HepG2 (cell line): ENCODE data around the gene TMC4. TPM values are rescaled to one million over a fixed set of nuclear protein-coding genes. Genes with fewer than 3 reads are reported as not detected.

ENCODE experiments used
- CREM ChIP-seq, 2 experiments: sonication (generic) in 1 of 2; formaldehyde crosslinking in 1 of 2; IDR thresholded peaks; 2 replicates each; pipeline versions ENCODE4 v1.4.0 to v1.6.1; 2016 to 2020; ENCODE audit warnings: antibody characterized with exemption in 1 of 2, mild to moderate bottlenecking in 1 of 2, missing genetic modification reagents in 1 of 2
- FOXP4 ChIP-seq: sonication (generic); formaldehyde crosslinking; IDR thresholded peaks from 2 replicates; pipeline ENCODE4 v1.4.0; 2020; ENCODE audit warnings: missing genetic modification reagents
- MAZ ChIP-seq, 2 experiments: sonication (generic) in 1 of 2; formaldehyde crosslinking in 1 of 2; IDR thresholded peaks; 2 replicates each; pipeline versions ENCODE4 v1.5.0 to v1.6.1; 2012 to 2020; ENCODE audit warnings: low read depth in 2 of 2, mild to moderate bottlenecking in 2 of 2, borderline replicate concordance in 1 of 2, improper control_type of control experiment in 1 of 2, low read length in 1 of 2, missing genetic modification reagents in 1 of 2, moderate library complexity in 1 of 2
- MED8 ChIP-seq: sonication (generic); formaldehyde crosslinking; IDR thresholded peaks from 2 replicates; pipeline ENCODE4 v1.8.1; 2023; ENCODE audit warnings: mild to moderate bottlenecking, missing genetic modification reagents; ENCODE audit not compliant: insufficient replicate concordance
- MTF1 ChIP-seq: sonication (generic); formaldehyde crosslinking; IDR thresholded peaks from 2 replicates; pipeline ENCODE4 v1.5.0; 2020; ENCODE audit warnings: missing genetic modification reagents
- PCBP1 ChIP-seq: fragments of 200-400 bp; formaldehyde crosslinking; IDR thresholded peaks from 2 replicates; pipeline ENCODE4 v1.6.1; 2017; ENCODE audit warnings: mild to moderate bottlenecking, low read depth, low read length, borderline replicate concordance
- SMAD3 ChIP-seq: sonication (generic); formaldehyde crosslinking; IDR thresholded peaks from 2 replicates; pipeline ENCODE4 v1.4.0; 2020; ENCODE audit warnings: missing genetic modification reagents
- TAF1 ChIP-seq: sonication (generic); formaldehyde crosslinking; IDR thresholded peaks from 2 replicates; pipeline ENCODE4 v1.4.0; 2020; ENCODE audit warnings: missing genetic modification reagents
- ZBTB8A ChIP-seq: sonication (generic); formaldehyde crosslinking; IDR thresholded peaks from 2 replicates; pipeline ENCODE4 v1.4.0; 2020; ENCODE audit warnings: mild to moderate bottlenecking, low read depth, missing genetic modification reagents, borderline replicate concordance
- ZMYM3 ChIP-seq: sonication (generic); formaldehyde crosslinking; IDR thresholded peaks from 2 replicates; pipeline ENCODE4 v1.5.1; 2020; ENCODE audit warnings: mild to moderate bottlenecking, missing genetic modification reagents
- ZNF10 ChIP-seq: sonication (generic); formaldehyde crosslinking; IDR thresholded peaks from 2 replicates; pipeline ENCODE4 v1.4.0; 2020; ENCODE audit warnings: mild to moderate bottlenecking, low read depth, missing genetic modification reagents, borderline replicate concordance
- ZNF136 ChIP-seq: sonication (generic); formaldehyde crosslinking; IDR thresholded peaks from 2 replicates; pipeline ENCODE4 v1.8.1; 2022; ENCODE audit warnings: low read depth, mild to moderate bottlenecking, moderate library complexity, missing genetic modification reagents
- ZNF317 ChIP-seq: sonication (generic); formaldehyde crosslinking; IDR thresholded peaks from 2 replicates; pipeline ENCODE4 v1.5.0; 2020; ENCODE audit warnings: mild to moderate bottlenecking, missing genetic modification reagents
- ZNF597 ChIP-seq: sonication (generic); formaldehyde crosslinking; IDR thresholded peaks from 2 replicates; pipeline ENCODE4 v1.5.0; 2020; ENCODE audit warnings: missing genetic modification reagents
- polyA plus RNA-seq, 8 experiments: library from polyadenylated mRNA; depleted of rRNA in 3 of 8; stranded (reverse) in 7 of 8; unstranded in 1 of 8; fragments of >200 nt; fragmentation: Illumina TruSeq in 4 of 8; extraction: Trizol in 4 of 8; gene quantifications; 2 replicates each; pipeline versions ENCODE4 v1.2.1 to v1.2.3, GENCODE V29; 2011 to 2016; ENCODE audit warnings: low read depth in 4 of 8, missing spikeins in 1 of 8, mixed read lengths in 1 of 8; ENCODE audit not compliant: insufficient read depth in 1 of 8
- total RNA-seq, 5 experiments: library from RNA; depleted of rRNA; stranded (reverse); fragments of >200 nt; fragmentation: Illumina TruSeq; extraction: Trizol; gene quantifications; 2 replicates each; pipeline ENCODE4 v1.2.3, GENCODE V29; 2016; ENCODE audit warnings: low read depth in 1 of 5
- TF ChIP-seq, protein P1 (sequence below): sonication (generic); formaldehyde crosslinking; IDR thresholded peaks from 2 replicates; pipeline ENCODE4 v1.5.0; 2020; ENCODE audit warnings: mild to moderate bottlenecking, missing genetic modification reagents
- TF ChIP-seq, protein P2 (sequence below): sonication (generic); formaldehyde crosslinking; conservative IDR thresholded peaks from 2 replicates; pipeline ENCODE4 v1.4.0; 2020; ENCODE audit warnings: missing genetic modification reagents
- TF ChIP-seq, protein P3 (sequence below): sonication (generic); formaldehyde crosslinking; conservative IDR thresholded peaks from 2 replicates; pipeline ENCODE4 v1.4.0; 2020; ENCODE audit warnings: mild to moderate bottlenecking, missing genetic modification reagents, moderate library complexity

The TMC4 gene
- total and polyA plus RNA-seq, 2 of the 13 experiments (the other 11 are each of a cell fraction or from before 2014, with no cell fraction given), result 0.13 to 0.24 TPM

- TF ChIP-seq CREM (IDR thresholded peaks at IDR 0.05), result peak; percentile 100
- peak; percentile 94 for TF ChIP-seq CREM (CRISPR knock-in tag; IDR thresholded peaks at IDR 0.05)
- TF ChIP-seq, protein P1, sequence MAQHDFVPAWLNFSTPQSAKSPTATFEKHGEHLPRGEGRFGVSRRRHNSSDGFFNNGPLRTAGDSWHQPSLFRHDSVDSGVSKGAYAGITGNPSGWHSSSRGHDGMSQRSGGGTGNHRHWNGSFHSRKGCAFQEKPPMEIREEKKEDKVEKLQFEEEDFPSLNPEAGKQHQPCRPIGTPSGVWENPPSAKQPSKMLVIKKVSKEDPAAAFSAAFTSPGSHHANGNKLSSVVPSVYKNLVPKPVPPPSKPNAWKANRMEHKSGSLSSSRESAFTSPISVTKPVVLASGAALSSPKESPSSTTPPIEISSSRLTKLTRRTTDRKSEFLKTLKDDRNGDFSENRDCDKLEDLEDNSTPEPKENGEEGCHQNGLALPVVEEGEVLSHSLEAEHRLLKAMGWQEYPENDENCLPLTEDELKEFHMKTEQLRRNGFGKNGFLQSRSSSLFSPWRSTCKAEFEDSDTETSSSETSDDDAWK (CRISPR knock-in tag), result no peak
- no peak for TF ChIP-seq ZNF10 (CRISPR knock-in tag)
- no peak for TF ChIP-seq MED8 (CRISPR knock-in tag)
- TF ChIP-seq ZNF317, result peak; percentile 59; the same call in 1 of the 2 replicates
- TF ChIP-seq, protein P2, sequence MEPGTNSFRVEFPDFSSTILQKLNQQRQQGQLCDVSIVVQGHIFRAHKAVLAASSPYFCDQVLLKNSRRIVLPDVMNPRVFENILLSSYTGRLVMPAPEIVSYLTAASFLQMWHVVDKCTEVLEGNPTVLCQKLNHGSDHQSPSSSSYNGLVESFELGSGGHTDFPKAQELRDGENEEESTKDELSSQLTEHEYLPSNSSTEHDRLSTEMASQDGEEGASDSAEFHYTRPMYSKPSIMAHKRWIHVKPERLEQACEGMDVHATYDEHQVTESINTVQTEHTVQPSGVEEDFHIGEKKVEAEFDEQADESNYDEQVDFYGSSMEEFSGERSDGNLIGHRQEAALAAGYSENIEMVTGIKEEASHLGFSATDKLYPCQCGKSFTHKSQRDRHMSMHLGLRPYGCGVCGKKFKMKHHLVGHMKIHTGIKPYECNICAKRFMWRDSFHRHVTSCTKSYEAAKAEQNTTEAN, result no peak
- peak; percentile 50 for TF ChIP-seq TAF1 (CRISPR knock-in tag)
- no peak; the same call in 1 of the 2 replicates for TF ChIP-seq SMAD3 (CRISPR knock-in tag)
- TF ChIP-seq, protein P3, sequence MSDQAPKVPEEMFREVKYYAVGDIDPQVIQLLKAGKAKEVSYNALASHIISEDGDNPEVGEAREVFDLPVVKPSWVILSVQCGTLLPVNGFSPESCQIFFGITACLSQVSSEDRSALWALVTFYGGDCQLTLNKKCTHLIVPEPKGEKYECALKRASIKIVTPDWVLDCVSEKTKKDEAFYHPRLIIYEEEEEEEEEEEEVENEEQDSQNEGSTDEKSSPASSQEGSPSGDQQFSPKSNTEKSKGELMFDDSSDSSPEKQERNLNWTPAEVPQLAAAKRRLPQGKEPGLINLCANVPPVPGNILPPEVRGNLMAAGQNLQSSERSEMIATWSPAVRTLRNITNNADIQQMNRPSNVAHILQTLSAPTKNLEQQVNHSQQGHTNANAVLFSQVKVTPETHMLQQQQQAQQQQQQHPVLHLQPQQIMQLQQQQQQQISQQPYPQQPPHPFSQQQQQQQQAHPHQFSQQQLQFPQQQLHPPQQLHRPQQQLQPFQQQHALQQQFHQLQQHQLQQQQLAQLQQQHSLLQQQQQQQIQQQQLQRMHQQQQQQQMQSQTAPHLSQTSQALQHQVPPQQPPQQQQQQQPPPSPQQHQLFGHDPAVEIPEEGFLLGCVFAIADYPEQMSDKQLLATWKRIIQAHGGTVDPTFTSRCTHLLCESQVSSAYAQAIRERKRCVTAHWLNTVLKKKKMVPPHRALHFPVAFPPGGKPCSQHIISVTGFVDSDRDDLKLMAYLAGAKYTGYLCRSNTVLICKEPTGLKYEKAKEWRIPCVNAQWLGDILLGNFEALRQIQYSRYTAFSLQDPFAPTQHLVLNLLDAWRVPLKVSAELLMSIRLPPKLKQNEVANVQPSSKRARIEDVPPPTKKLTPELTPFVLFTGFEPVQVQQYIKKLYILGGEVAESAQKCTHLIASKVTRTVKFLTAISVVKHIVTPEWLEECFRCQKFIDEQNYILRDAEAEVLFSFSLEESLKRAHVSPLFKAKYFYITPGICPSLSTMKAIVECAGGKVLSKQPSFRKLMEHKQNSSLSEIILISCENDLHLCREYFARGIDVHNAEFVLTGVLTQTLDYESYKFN (CRISPR knock-in tag), result peak; percentile 47
- no peak; the same call in 1 of the 2 replicates for TF ChIP-seq MAZ (IDR thresholded peaks at IDR 0.05; ENCODE audit: borderline replicate concordance, low read depth, low read length)
- TF ChIP-seq MAZ (CRISPR knock-in tag; IDR thresholded peaks at IDR 0.05; ENCODE audit: low read depth), result peak; percentile 36; the same call in 1 of the 2 replicates
- 0 out of 2 replicates have a peak, but pooled peaks have one; percentile 42 for TF ChIP-seq ZNF136 (CRISPR knock-in tag)
- TF ChIP-seq MTF1 (CRISPR knock-in tag), result no peak
- TF ChIP-seq ZBTB8A, result 0 out of 2 replicates have a peak, but pooled peaks have one; percentile 71
- peak; percentile 64; the same call in 1 of the 2 replicates for TF ChIP-seq PCBP1
- TF ChIP-seq FOXP4, result peak; percentile 6; the same call in 1 of the 2 replicates
- TF ChIP-seq ZMYM3 (CRISPR knock-in tag), result no peak; the same call in 1 of the 2 replicates
- no peak for TF ChIP-seq ZNF597
Measured at GRCh38 chr19:54115109-54116063, 57.6 kb downstream of the TMC4 start, which contains the start of the genes PRPF31 and TFPT (continued).
